Neutrophil (primary cell): ENCODE results near the gene SCGB3A2.

Experiments used
- H3K27ac ChIP-seq: fragments of 200-600 bp; sonication (generic); 2 replicates; pipeline ENCODE4 v1.5.1; 2016; ENCODE audit warnings: mild to moderate bottlenecking, moderate library complexity
- H3K27me3 ChIP-seq: fragments of 200-600 bp; sonication (generic); 2 replicates; pipeline ENCODE4 v1.6.0; 2016; ENCODE audit warnings: mild to moderate bottlenecking
- H3K36me3 ChIP-seq: fragments of 200-600 bp; sonication (generic); 2 replicates; pipeline ENCODE4 v1.5.1; 2017
- H3K4me1 ChIP-seq, 2 experiments: fragments of 200-600 bp in 1 of 2; sonication (generic) in 1 of 2; 1 replicate in 1 of 2; 2 replicates in 1 of 2; pipeline versions ENCODE4 v1.5.1 to v1.6.1; 2013 to 2016; ENCODE audit warnings: low read depth in 1 of 2, low read length in 1 of 2, mild to moderate bottlenecking in 1 of 2, moderate library complexity in 1 of 2; ENCODE audit not compliant: control insufficient read depth in 1 of 2, insufficient read depth in 1 of 2
- H3K4me3 ChIP-seq, 2 experiments: fragments of 200-600 bp in 1 of 2; sonication (generic) in 1 of 2; 1 replicate in 1 of 2; 2 replicates in 1 of 2; pipeline ENCODE4 v1.5.1; 2013 to 2016; ENCODE audit warnings: low read depth in 1 of 2, low read length in 1 of 2, mild to moderate bottlenecking in 1 of 2, moderate library complexity in 1 of 2
- H3K9me3 ChIP-seq: fragments of 200-600 bp; sonication (generic); 2 replicates; pipeline ENCODE4 v1.5.1; 2016
- TF ChIP-seq, protein P1 (sequence below): fragments of 200-600 bp; sonication (generic); IDR thresholded peaks from 2 replicates; pipeline ENCODE4 v1.5.1; 2016; ENCODE audit warnings: antibody characterized with exemption

Gene SCGB3A2, protein sequence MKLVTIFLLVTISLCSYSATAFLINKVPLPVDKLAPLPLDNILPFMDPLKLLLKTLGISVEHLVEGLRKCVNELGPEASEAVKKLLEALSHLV

DNA sequence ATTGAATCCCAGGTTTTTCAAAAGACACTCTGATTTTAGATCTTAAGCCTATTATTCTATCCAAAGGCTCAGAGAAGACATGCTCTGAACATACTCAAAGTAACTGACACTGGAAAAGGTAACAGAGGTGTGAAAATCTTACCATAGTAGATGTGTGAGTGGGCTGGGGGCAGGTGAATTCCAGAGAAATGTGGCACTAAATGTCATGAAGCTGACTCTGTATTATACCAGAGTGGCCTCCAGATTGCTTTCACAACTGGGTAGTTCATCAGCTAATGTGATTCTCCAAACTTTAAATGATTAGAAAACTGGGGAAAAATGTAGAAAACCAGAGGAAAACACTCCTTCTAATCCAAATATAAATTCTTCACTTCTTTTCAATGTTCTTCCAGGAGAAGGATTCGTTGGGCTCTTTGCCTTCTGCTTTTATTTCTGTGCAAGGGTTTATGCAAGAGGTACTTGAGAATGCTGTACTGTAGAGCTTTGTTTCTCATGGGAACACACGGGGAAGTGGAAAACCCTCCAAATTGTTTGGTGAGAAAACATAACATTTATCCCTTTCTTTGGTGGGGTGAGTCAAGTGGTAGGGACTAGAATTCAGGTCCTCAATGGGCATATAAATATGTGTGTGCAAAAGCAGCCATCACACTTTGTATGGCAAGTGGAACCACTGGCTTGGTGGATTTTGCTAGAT is at the start of gene SCGB3A2:
TSS of gene SCGB3A2 (plus strand) at position 646 of the 694 bp plus-strand sequence. CDS start 93 bp downstream, outside the sequence.
- TF ChIP-seq, protein P1, sequence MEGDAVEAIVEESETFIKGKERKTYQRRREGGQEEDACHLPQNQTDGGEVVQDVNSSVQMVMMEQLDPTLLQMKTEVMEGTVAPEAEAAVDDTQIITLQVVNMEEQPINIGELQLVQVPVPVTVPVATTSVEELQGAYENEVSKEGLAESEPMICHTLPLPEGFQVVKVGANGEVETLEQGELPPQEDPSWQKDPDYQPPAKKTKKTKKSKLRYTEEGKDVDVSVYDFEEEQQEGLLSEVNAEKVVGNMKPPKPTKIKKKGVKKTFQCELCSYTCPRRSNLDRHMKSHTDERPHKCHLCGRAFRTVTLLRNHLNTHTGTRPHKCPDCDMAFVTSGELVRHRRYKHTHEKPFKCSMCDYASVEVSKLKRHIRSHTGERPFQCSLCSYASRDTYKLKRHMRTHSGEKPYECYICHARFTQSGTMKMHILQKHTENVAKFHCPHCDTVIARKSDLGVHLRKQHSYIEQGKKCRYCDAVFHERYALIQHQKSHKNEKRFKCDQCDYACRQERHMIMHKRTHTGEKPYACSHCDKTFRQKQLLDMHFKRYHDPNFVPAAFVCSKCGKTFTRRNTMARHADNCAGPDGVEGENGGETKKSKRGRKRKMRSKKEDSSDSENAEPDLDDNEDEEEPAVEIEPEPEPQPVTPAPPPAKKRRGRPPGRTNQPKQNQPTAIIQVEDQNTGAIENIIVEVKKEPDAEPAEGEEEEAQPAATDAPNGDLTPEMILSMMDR, result no peak
- Histone ChIP-seq H3K4me1 (no peaks in the 10 kb centered on the region), H3K36me3 (no peaks in the 10 kb centered on the region), H3K27ac (no peak within 1 kb of the TSS), H3K27me3 (no peaks in the 10 kb centered on the region), H3K9me3 (no peaks in the 10 kb centered on the region), H3K4me3 (no peak within 1 kb of the TSS)

DNA sequence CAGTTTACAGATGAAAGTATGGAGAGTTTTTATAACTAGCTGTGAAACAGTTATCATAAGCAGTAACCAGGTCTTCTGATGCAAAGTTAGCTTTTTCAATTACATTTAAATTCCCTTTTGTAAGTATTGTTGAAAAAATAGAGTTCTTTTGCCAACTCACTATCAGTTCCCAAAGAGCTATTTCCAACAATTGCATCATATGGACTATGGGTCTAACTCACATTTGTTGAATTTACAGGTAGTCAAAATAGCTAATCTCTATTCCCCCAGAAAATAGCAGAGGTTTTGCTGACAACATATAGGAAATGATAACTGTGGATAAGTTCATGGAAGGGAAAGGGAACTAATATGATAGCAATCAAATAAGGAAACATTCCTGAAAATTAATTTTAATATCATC is 48.5 kb upstream of the SCGB3A2 start:
- Histone ChIP-seq H3K27me3 (no peaks in the 10 kb centered on the region), H3K4me1 (no peaks in the 10 kb centered on the region), H3K27ac (no peak overlapping the region), H3K4me3 (no peak overlapping the region), H3K36me3 (no peaks in the 10 kb centered on the region), H3K9me3 (no peaks in the 10 kb centered on the region)
- TF ChIP-seq, protein P1, result no peak

DNA sequence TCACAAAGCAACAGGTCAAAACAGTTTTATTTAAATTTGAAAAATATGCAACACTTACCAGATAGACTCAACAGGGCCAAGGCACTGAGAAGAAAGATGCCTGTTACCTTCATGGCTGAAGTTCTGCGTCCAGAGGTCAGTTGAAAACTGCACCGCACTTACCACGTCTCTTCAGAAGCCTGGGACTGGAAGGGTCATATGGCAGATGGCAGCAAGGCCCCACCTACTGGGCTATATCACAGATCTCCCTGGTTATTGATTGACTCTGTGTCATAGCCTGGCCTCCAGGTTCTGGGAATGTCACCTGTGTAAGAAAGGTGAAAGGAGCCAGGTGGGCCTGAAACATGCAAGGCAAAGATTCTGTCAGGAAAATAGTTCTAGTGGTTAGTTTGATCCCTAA is 47.0 kb upstream of the SCGB3A2 start, which contains the start of gene SPINK1:
TSS of gene SPINK1 (minus strand) at position 207 of the 400 bp plus-strand sequence. CDS start at position 113, 94 bp downstream.
- Histone ChIP-seq H3K4me3 (no peak within 1 kb of the TSS), H3K27me3 (no peaks in the 10 kb centered on the region), H3K4me1 (no peaks in the 10 kb centered on the region), H3K9me3 (no peaks in the 10 kb centered on the region), H3K27ac (no peak within 1 kb of the TSS), H3K36me3 (no peaks in the 10 kb centered on the region)
- TF ChIP-seq, protein P1, result no peak

DNA sequence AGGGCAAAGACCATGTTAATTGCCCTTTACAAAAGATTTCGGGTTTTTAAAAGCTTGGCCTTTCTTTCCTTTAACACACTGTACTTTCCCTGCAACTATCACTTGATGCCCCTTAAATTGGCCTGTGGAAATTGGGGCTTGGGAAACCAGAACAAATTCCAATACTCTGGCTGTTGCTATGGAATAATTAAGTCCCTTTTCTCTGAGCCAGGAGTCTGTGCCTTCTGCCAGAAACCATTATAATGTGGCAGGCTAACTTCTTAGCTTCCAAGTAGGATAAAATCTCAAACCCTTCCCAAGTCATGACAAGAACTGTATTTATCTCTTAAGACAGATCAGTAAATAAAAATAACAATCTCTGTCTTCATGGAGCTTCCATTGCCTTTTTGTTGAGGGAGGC is 46.0 kb upstream of the SCGB3A2 start:
- no peak overlapping the region for H3K4me3 ChIP-seq
- H3K9me3 ChIP-seq, result no peaks in the 10 kb centered on the region
- TF ChIP-seq, protein P1, result no peak
- no peaks in the 10 kb centered on the region for H3K27me3 ChIP-seq
- no peaks in the 10 kb centered on the region for H3K36me3 ChIP-seq
- H3K4me1 ChIP-seq, result no peaks in the 10 kb centered on the region
- H3K27ac ChIP-seq, result no peak overlapping the region

DNA sequence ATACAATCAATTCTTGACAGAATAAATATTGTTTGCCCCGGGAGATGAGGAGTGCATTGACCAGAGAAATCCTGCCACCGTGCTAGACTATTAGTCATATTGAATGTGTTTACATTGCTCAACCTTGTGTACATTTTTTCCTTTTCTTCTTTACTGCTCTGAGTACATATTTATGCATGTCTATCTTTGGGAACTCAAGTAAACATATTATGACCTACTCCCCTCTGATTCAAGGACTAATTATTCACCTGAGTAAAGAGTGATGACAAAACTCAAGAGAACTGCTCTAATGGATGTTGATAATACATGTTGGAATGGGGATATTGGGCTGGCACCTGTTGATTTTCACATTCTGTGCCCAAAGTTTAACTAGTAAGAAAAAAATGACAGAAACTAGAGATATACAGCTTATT is 43.1 kb upstream of the SCGB3A2 start:
- Histone ChIP-seq H3K27me3 (no peaks in the 10 kb centered on the region), H3K4me1 (no peaks in the 10 kb centered on the region), H3K36me3 (no peaks in the 10 kb centered on the region), H3K9me3 (no peaks in the 10 kb centered on the region), H3K27ac (no peak overlapping the region), H3K4me3 (no peak overlapping the region)
- TF ChIP-seq, protein P1, result no peak
